AG10803 (cell line): Measurements from ENCODE around the gene PCF11.

ENCODE experiments used
- DNase-seq: peaks from one replicate; pipeline ENCODE4 v3.0.0; 2010; ENCODE audit warnings: low read depth
- H3K4me3 ChIP-seq: 2 replicates; pipeline ENCODE4 v1.5.1; 2011; ENCODE audit warnings: mild to moderate bottlenecking, low read length, control low read depth
- TF ChIP-seq, protein P1 (sequence below): conservative IDR thresholded peaks from 2 replicates; pipeline ENCODE4 v1.5.1; 2011; ENCODE audit warnings: mild to moderate bottlenecking, low read length, control low read depth, inconsistent platforms

PCF11 gene

GRCh38 chr11:83193315-83194280 is 36.7 kb downstream of the PCF11 start, which contains the start of gene ANKRD42:
TSS of gene ANKRD42 (plus strand) at chr11:83193712. CDS start at chr11:83194671, 959 bp downstream.
- TF ChIP-seq, protein P1, sequence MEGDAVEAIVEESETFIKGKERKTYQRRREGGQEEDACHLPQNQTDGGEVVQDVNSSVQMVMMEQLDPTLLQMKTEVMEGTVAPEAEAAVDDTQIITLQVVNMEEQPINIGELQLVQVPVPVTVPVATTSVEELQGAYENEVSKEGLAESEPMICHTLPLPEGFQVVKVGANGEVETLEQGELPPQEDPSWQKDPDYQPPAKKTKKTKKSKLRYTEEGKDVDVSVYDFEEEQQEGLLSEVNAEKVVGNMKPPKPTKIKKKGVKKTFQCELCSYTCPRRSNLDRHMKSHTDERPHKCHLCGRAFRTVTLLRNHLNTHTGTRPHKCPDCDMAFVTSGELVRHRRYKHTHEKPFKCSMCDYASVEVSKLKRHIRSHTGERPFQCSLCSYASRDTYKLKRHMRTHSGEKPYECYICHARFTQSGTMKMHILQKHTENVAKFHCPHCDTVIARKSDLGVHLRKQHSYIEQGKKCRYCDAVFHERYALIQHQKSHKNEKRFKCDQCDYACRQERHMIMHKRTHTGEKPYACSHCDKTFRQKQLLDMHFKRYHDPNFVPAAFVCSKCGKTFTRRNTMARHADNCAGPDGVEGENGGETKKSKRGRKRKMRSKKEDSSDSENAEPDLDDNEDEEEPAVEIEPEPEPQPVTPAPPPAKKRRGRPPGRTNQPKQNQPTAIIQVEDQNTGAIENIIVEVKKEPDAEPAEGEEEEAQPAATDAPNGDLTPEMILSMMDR, result no peak
- H3K4me3 ChIP-seq, result peak within 1 kb of the TSS; percentile 92
- peak; percentile 95 for DNase-seq

GRCh38 chr11:83194281-83195142 is 37.6 kb downstream of the PCF11 start:
- peak overlapping the region; percentile 92 for H3K4me3 ChIP-seq
- peak; percentile 82 for DNase-seq
- TF ChIP-seq, protein P1, result no peak

GRCh38 chr11:83195143-83195466 is 38.2 kb downstream of the PCF11 start:
- no peak for DNase-seq
- peak overlapping the region; percentile 92 for H3K4me3 ChIP-seq
- TF ChIP-seq, protein P1, result no peak; the same call in 1 of the 2 replicates

DNA sequence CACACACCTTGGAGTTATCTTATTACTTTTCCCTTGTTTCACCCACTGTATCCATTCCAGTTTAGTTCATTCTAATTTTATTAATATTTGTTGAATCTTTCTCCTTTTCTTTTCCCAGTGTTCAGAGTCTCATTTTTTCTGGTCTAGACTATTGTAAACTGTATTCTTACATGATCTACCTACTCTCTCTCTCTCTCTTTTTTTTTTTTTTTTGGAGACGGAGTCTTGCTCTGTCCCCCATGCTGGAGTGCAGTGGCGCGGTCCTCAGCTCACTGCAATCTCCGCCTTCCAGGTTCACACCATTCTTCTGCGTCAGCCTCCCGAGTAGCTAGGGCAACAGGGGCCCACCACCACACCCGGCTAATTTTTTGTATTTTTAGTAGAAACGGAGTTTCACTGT is 38.7 kb downstream of the PCF11 start:
- no peak for DNase-seq
- H3K4me3 ChIP-seq, result peak overlapping the region; percentile 92
- TF ChIP-seq, protein P1, result no peak

GRCh38 chr11:83200035-83200434 is 43.1 kb downstream of the PCF11 start:
- no peak overlapping the region for H3K4me3 ChIP-seq
- TF ChIP-seq, protein P1, result no peak
- no peak for DNase-seq

- TF ChIP-seq, protein P1, result no peak
- no peak overlapping the region for H3K4me3 ChIP-seq
- no peak for DNase-seq
Measured at GRCh38 chr11:83205608-83206185, 48.8 kb downstream of the PCF11 start.
